HG03095 (cell line): ENCODE data around the gene FAM78B.

ENCODE experiments used
- ATAC-seq: cut with Tn5 transposase; IDR thresholded peaks from one replicate; pipeline ENCODE4 v1.9.1; 2021; ENCODE audit warnings: moderate library complexity; ENCODE audit not compliant: unreplicated experiment

Gene FAM78B

GRCh38 chr1:166165661-166166328, 1.0 kb downstream of the FAM78B start:
- no peak for ATAC-seq

- ATAC-seq: no peak
Measured at GRCh38 chr1:166164995-166165660, 1.7 kb downstream of the FAM78B start.

- no peak for ATAC-seq
Measured at GRCh38 chr1:166164646-166164994, 2.2 kb downstream of the FAM78B start.

- no peak for ATAC-seq
Measured at GRCh38 chr1:166159656-166160055, 7.1 kb downstream of the FAM78B start.

- no peak for ATAC-seq
Measured at GRCh38 chr1:166156674-166157073, 10.1 kb downstream of the FAM78B start.

GRCh38 chr1:166155108-166155507, 11.7 kb downstream of the FAM78B start:
- ATAC-seq: no peak

GRCh38 chr1:166153525-166154314, 13.1 kb downstream of the FAM78B start:
- no peak for ATAC-seq

GRCh38 chr1:166152978-166153377, 13.8 kb downstream of the FAM78B start:
- ATAC-seq: no peak

GRCh38 chr1:166151804-166152203, 15.0 kb downstream of the FAM78B start:
- ATAC-seq: no peak

- no peak for ATAC-seq
Measured at GRCh38 chr1:166145499-166145898, 21.3 kb downstream of the FAM78B start.

GRCh38 chr1:166141969-166142368, 24.8 kb downstream of the FAM78B start:
- no peak for ATAC-seq

GRCh38 chr1:166140251-166140650, 26.6 kb downstream of the FAM78B start:
- ATAC-seq: no peak

GRCh38 chr1:166139735-166140134, 27.1 kb downstream of the FAM78B start:
- no peak for ATAC-seq

- no peak for ATAC-seq
Measured at GRCh38 chr1:166136699-166137401, 30.0 kb downstream of the FAM78B start.

GRCh38 chr1:166136222-166136621, 30.6 kb downstream of the FAM78B start:
- no peak for ATAC-seq

- no peak for ATAC-seq
Measured at GRCh38 chr1:166133857-166134256, 32.9 kb downstream of the FAM78B start.

- ATAC-seq: no peak
Measured at GRCh38 chr1:166133276-166133841, 33.4 kb downstream of the FAM78B start.

- no peak for ATAC-seq
Measured at GRCh38 chr1:166132496-166132895, 34.3 kb downstream of the FAM78B start.

- no peak for ATAC-seq
Measured at GRCh38 chr1:166129006-166129405, 37.8 kb downstream of the FAM78B start.

GRCh38 chr1:166128195-166128594, 38.6 kb downstream of the FAM78B start:
- no peak for ATAC-seq

GRCh38 chr1:166127003-166127402, 39.8 kb downstream of the FAM78B start:
- ATAC-seq: no peak
